ENCODE measurements around the gene VHLL.

Gene VHLL

DNA sequence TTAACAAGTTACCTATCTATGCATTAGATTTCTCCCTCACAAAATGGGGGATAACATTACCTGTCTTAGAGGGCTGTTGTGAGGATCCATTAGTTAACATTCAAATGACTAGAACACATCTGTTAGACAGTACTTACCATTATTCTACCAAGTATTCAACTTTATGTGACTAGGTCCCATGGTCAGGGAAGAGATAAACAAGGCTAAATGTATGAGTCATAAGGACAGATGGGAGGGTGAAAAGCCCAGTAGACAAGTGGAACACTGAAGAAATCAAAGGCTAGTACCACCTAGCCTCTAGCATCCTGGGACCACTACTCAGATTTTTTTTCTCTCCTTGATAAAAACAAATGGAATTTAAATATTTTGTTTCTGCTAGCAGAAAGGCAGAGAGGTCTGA lies 9.0 kb upstream of the VHLL start:
- TF ChIP-seq, protein P1, sequence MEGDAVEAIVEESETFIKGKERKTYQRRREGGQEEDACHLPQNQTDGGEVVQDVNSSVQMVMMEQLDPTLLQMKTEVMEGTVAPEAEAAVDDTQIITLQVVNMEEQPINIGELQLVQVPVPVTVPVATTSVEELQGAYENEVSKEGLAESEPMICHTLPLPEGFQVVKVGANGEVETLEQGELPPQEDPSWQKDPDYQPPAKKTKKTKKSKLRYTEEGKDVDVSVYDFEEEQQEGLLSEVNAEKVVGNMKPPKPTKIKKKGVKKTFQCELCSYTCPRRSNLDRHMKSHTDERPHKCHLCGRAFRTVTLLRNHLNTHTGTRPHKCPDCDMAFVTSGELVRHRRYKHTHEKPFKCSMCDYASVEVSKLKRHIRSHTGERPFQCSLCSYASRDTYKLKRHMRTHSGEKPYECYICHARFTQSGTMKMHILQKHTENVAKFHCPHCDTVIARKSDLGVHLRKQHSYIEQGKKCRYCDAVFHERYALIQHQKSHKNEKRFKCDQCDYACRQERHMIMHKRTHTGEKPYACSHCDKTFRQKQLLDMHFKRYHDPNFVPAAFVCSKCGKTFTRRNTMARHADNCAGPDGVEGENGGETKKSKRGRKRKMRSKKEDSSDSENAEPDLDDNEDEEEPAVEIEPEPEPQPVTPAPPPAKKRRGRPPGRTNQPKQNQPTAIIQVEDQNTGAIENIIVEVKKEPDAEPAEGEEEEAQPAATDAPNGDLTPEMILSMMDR (IDR thresholded peaks at IDR 0.05; ENCODE audit: low read depth, low read length), result no peak
- no peak overlapping the region for H3K4me3 ChIP-seq (ENCODE audit: low read depth, low read length)

- H3K4me3 ChIP-seq (ENCODE audit: low read depth, low read length), result no peak overlapping the region
- TF ChIP-seq, protein P1 (IDR thresholded peaks at IDR 0.05; ENCODE audit: low read depth, low read length), result no peak
Observed at GRCh38 chr1:156305215-156305614, 6.1 kb upstream of the VHLL start.

GRCh38 chr1:156303241-156303640 lies 4.1 kb upstream of the VHLL start:
- TF ChIP-seq, protein P1 (IDR thresholded peaks at IDR 0.05; ENCODE audit: low read depth, low read length), result no peak
- H3K4me3 ChIP-seq (ENCODE audit: low read depth, low read length), result no peak overlapping the region

DNA sequence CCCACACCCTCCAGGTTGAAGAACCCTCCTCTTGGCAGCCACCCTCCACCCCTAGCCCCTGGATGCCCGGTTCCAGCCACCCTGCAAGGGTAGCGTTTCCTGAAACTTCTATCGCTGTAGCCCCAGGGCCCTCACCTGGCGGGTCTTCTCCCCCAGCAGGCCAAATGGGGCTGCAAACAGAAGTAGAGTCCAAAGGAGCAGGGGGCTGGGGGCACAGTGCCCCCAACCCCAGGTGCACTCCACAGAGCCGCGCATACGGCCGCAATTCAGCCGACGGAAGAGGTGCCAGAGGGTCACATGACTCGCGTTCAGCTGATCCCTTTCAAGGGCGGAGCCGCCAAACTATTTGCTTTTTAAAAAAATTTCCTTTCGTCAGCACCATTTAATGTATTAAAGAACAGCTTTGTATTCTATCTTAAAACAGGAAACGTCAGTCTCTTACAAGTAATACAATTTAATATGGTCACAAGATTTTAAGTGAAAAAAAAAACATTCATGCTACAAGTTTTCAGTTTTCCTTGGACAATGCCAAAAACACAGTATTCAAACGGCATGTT lies 3.6 kb downstream of the VHLL start, which contains the start of gene GLMP:
Gene GLMP (minus strand): TSS at position 289 of the 557 bp plus-strand sequence. CDS start 34 bp downstream, at position 255.
- TF ChIP-seq, protein P1 (IDR thresholded peaks at IDR 0.05; ENCODE audit: low read depth, low read length), result no peak
- peak within 1 kb of the TSS; percentile 83 for H3K4me3 ChIP-seq (ENCODE audit: low read depth, low read length)

- no peak overlapping the region for H3K4me3 ChIP-seq (ENCODE audit: low read depth, low read length)
- TF ChIP-seq, protein P1 (IDR thresholded peaks at IDR 0.05; ENCODE audit: low read depth, low read length), result no peak
Observed at GRCh38 chr1:156293895-156294294, 5.2 kb downstream of the VHLL start.

- no peak overlapping the region for H3K4me3 ChIP-seq (ENCODE audit: low read depth, low read length)
- TF ChIP-seq, protein P1 (IDR thresholded peaks at IDR 0.05; ENCODE audit: low read depth, low read length), result no peak
Observed at GRCh38 chr1:156293098-156293434, 6.0 kb downstream of the VHLL start.

GRCh38 chr1:156291226-156292061 lies 7.7 kb downstream of the VHLL start:
- TF ChIP-seq, protein P1 (IDR thresholded peaks at IDR 0.05; ENCODE audit: low read depth, low read length), result no peak
- H3K4me3 ChIP-seq (ENCODE audit: low read depth, low read length), result peak overlapping the region; percentile 52

All from WI38 (cell line).